GM12878 (cell line): Measurements from ENCODE around the gene C19orf12. TPM values are rescaled to one million over a fixed set of nuclear protein-coding genes. Genes with fewer than 3 reads are reported as not detected.

Source experiments
- ATAC-seq: fragments of 200-7000 bp; cut with Tn5 transposase; 3 replicates; pipeline ENCODE4 v1.9.1; 2020; ENCODE audit warnings: mild to moderate bottlenecking, moderate library complexity
- BruUV-seq: library from RNA; stranded (reverse); fragments of 400-500 nt; replicated peaks from 2 replicates; lab custom pipeline; 2021; lab: Mats Ljungman, UMichigan
- CTCF ChIA-PET: fragments of 300-600 bp; sonication (Branson Sonifier 250); formaldehyde crosslinking; extraction: SDS; loops from one replicate; lab custom pipeline; 2021; ENCODE audit warnings: inconsistent platforms; lab: Yijun Ruan, JAX
- POLR2A ChIA-PET: fragments of 350-600 bp; formaldehyde crosslinking; extraction: SDS; loops from one replicate; lab custom pipeline; 2021; ENCODE audit warnings: inconsistent platforms; lab: Charles Lee
- RAD21 ChIA-PET: fragments of 300-600 bp; sonication (Branson Sonifier 250); formaldehyde crosslinking; loops from one replicate; lab custom pipeline; 2023; ENCODE audit warnings: antibody characterized with exemption; ENCODE audit not compliant: unreplicated experiment; lab: Charles Lee
- SMC1A ChIA-PET: fragments of 300-600 bp; sonication (Branson Sonifier 250); formaldehyde crosslinking; loops from one replicate; lab custom pipeline; 2023; ENCODE audit not compliant: unreplicated experiment, uncharacterized antibody; lab: Charles Lee
- DNase-seq: peaks from one replicate; pipeline ENCODE4 v3.0.0-alpha.2; 2011; ENCODE audit warnings: low read depth, low spot score
- FAIRE-seq: peaks from 3 replicates; lab custom pipeline; 2011; peaks lifted over from hg19 to GRCh38; lab: Jason Lieb, UNC
- H2AFZ ChIP-seq: 2 replicates; pipeline ENCODE4 v1.6.0; 2011; ENCODE audit warnings: low read depth, low read length, control low read depth; ENCODE audit not compliant: control insufficient read depth
- H3K27ac ChIP-seq: 2 replicates; pipeline ENCODE4 v1.5.1; 2011; ENCODE audit warnings: control low read depth; ENCODE audit not compliant: control insufficient read depth, insufficient read depth
- H3K27me3 ChIP-seq, 2 experiments: replicated peaks in 1 of 2; 2 replicates each; pipeline versions ENCODE4 v1.6.0 to v1.6.1; 2011; ENCODE audit warnings: low read length in 1 of 2; ENCODE audit not compliant: control insufficient read depth in 2 of 2, insufficient read depth in 2 of 2
- H3K36me3 ChIP-seq, 2 experiments: 2 replicates each; pipeline ENCODE4 v1.5.1; 2011; ENCODE audit warnings: low read length in 1 of 2; ENCODE audit not compliant: control insufficient read depth in 2 of 2, insufficient read depth in 2 of 2
- H3K4me1 ChIP-seq: 2 replicates; pipeline ENCODE4 v1.6.1; 2011; ENCODE audit warnings: mild to moderate bottlenecking, low read length, moderate library complexity, mixed read lengths; ENCODE audit not compliant: control insufficient read depth, insufficient read depth
- H3K4me2 ChIP-seq: 2 replicates; pipeline ENCODE4 v1.6.0; 2011; ENCODE audit warnings: control low read depth; ENCODE audit not compliant: control insufficient read depth, insufficient read depth
- H3K4me3 ChIP-seq: fragments of 200-600 bp; sonication (generic); 2 replicates; pipeline ENCODE4 v1.5.1; 2016
- H3K79me2 ChIP-seq: 2 replicates; pipeline ENCODE4 v1.6.0; 2011; ENCODE audit warnings: low read length; ENCODE audit not compliant: control insufficient read depth, insufficient read depth
- H3K9ac ChIP-seq: 2 replicates; pipeline ENCODE4 v1.8.0; 2011; ENCODE audit warnings: low read length, control low read depth, mixed read lengths; ENCODE audit not compliant: control insufficient read depth, insufficient read depth
- H3K9me3 ChIP-seq: replicated peaks from 3 replicates; pipeline ENCODE4 v1.5.1; 2011; ENCODE audit warnings: mild to moderate bottlenecking, low read length; ENCODE audit not compliant: control insufficient read depth, insufficient read depth
- H4K20me1 ChIP-seq: 2 replicates; pipeline ENCODE4 v1.6.0; 2011; ENCODE audit not compliant: control insufficient read depth, insufficient read depth
- BHLHE40 ChIP-seq, 2 experiments: fragments of 450-650 bp in 1 of 2; IDR thresholded peaks; 2 replicates each; pipeline ENCODE4 v1.6.1; 2011 to 2017; ENCODE audit warnings: low read depth in 2 of 2, borderline replicate concordance in 1 of 2, improper control_type of control experiment in 1 of 2, low read length in 1 of 2, mild to moderate bottlenecking in 1 of 2
- HCFC1 ChIP-seq: fragments of 150-350 bp; IDR thresholded peaks from 2 replicates; pipeline ENCODE4 v1.6.1; 2014; ENCODE audit warnings: low read length
- JUNB ChIP-seq: IDR thresholded peaks from 2 replicates; pipeline ENCODE4 v1.6.1; 2016; ENCODE audit warnings: antibody characterized with exemption, mild to moderate bottlenecking
- MAX ChIP-seq: IDR thresholded peaks from 2 replicates; pipeline ENCODE4 v1.6.1; 2012; ENCODE audit warnings: low read depth, low read length, improper control_type of control experiment
- MEF2A ChIP-seq: IDR thresholded peaks from 2 replicates; pipeline ENCODE4 v1.6.1; 2011; ENCODE audit warnings: low read depth, mild to moderate bottlenecking, low read length, moderate library complexity; ENCODE audit not compliant: insufficient read depth
- PAX5 ChIP-seq: IDR thresholded peaks from 2 replicates; pipeline ENCODE4 v1.6.1; 2011; ENCODE audit warnings: low read depth, low read length, borderline replicate concordance
- PRDM15 ChIP-seq: fragments of 450-650 bp; formaldehyde crosslinking; IDR thresholded peaks from 2 replicates; pipeline ENCODE4 v1.4.0; 2020; ENCODE audit warnings: mild to moderate bottlenecking, moderate library complexity
- RBBP5 ChIP-seq: fragments of 200-600 bp; sonication (generic); conservative IDR thresholded peaks from 2 replicates; pipeline ENCODE4 v1.6.1; 2016
- RCOR1 ChIP-seq: conservative IDR thresholded peaks from 2 replicates; pipeline ENCODE4 v1.6.1; 2012; ENCODE audit warnings: low read depth, low read length, improper control_type of control experiment
- RFX5 ChIP-seq: IDR thresholded peaks from 2 replicates; pipeline ENCODE4 v1.6.1; 2011; ENCODE audit warnings: low read depth, low read length, improper control_type of control experiment
- SMARCA5 ChIP-seq: fragments of 450-650 bp; IDR thresholded peaks from 2 replicates; pipeline ENCODE4 v1.6.1; 2017; ENCODE audit warnings: mild to moderate bottlenecking
- ZBTB11 ChIP-seq: fragments of 450-650 bp; formaldehyde crosslinking; IDR thresholded peaks from 2 replicates; pipeline ENCODE4 v1.5.0; 2022; ENCODE audit warnings: mild to moderate bottlenecking, missing genetic modification characterization
- ZNF687 ChIP-seq: fragments of 450-650 bp; IDR thresholded peaks from 2 replicates; pipeline ENCODE4 v1.6.1; 2017; ENCODE audit warnings: mild to moderate bottlenecking, moderate library complexity
- WGBS: methylation state at CpG from one replicate; pipeline ENCODE4 v1.1.6; 2016; ENCODE audit warnings: low lambda C conversion rate; ENCODE audit not compliant: insufficient replicate concordance, insufficient coverage; ENCODE audit errors: missing lambda C conversion rate; 5-methylcytosine and 5-hydroxymethylcytosine counted together
- in situ Hi-C: fragments of 300-500 bp; cut with MboI; formaldehyde crosslinking; loops from 9 replicates; pipeline ENCODE4 v1.14.3; 2018; ENCODE audit warnings: mixed read lengths
- intact Hi-C: fragments of 100-400 bp; cut with micrococcal nuclease; formaldehyde crosslinking; loops from one replicate; pipeline ENCODE4 v1.14.2; 2022; ENCODE audit not compliant: unreplicated experiment
- polyA plus RNA-seq, 11 experiments: library from polyadenylated mRNA; depleted of rRNA in 4 of 11; unstranded in 6 of 11; stranded (reverse) in 5 of 11; fragments of >200 nt; fragmentation: Nextera tagmentation in 4 of 11; fragmentation: Illumina TruSeq in 1 of 11; extraction: Ambion mirVana in 4 of 11; extraction: Trizol in 1 of 11; gene quantifications; 1 replicate in 1 of 11; 2 replicates in 10 of 11; pipeline versions ENCODE4 v1.2.1 to v1.2.3, GENCODE V29; 2011 to 2016; ENCODE audit warnings: inconsistent platforms in 2 of 11, missing spikeins in 2 of 11, low read depth in 1 of 11
- total RNA-seq, 4 experiments: library from RNA; depleted of rRNA in 3 of 4; stranded (reverse); fragments of >200 nt in 3 of 4; fragmentation: Illumina TruSeq in 1 of 4; extraction: Trizol in 1 of 4; gene quantifications; 2 replicates each; pipeline versions ENCODE4 v1.2.1 to v1.2.3, GENCODE V29; 2013 to 2021

Gene C19orf12
- total and polyA plus RNA-seq, 10 of the 15 experiments (the other 5 are each of a cell fraction or from before 2014, with no cell fraction given) = 2.3 to 23.5 (median 20.3) TPM

- DNase-seq = no peak
- H3K4me1 ChIP-seq = peaks cover 27% of the 10 kb centered on the region
- H3K4me3 ChIP-seq = no peak overlapping the region
- no peaks in the 10 kb centered on the region for H4K20me1 ChIP-seq
- peaks cover 0 to 16% of the 10 kb centered on the region in 2 experiments; a peak in 2 of 4 replicates for H3K36me3 ChIP-seq
- no peaks in the 10 kb centered on the region for H3K27me3 ChIP-seq
- ATAC-seq = peak; percentile 6; the same call in 1 of the 3 replicates
- H3K79me2 ChIP-seq = no peaks in the 10 kb centered on the region; the same call in none of the 2 replicates
- 51% methylated on average over 7 of the region's 7 CpGs for WGBS
- BruUV-seq = no TSS peak
- in situ Hi-C loops (no loop called here), intact Hi-C loops (no loop called here)
- H3K27ac ChIP-seq = peak overlapping the region; percentile 86
- SMC1A ChIA-PET = interaction anchor here (1.0 to 1.3 kb wide), 3 partner anchors 8 to 13 kb away, joined by 3 to 5 read pairs (median 4); no protein-coding TSS in a partner anchor
- RAD21 ChIA-PET = interaction anchor here (3.1 kb wide), 1 partner anchor 36 kb away, joined by 8 read pairs; no protein-coding TSS in a partner anchor
- no peak for FAIRE-seq
- POLR2A ChIA-PET = no interaction called here
- no peaks in the 10 kb centered on the region for H3K9me3 ChIP-seq
- CTCF ChIA-PET = interaction anchor here (0.5 to 1.8 kb wide), 3 partner anchors 8 to 982 kb away, joined by 3 to 6 read pairs (median 5); partner anchors contain the start of gene PLEKHF1
- peak overlapping the region; percentile 83 for H3K4me2 ChIP-seq
- TF ChIP-seq RCOR1 (no peak), ZBTB11 (CRISPR knock-in tag) (no peak), RBBP5 (no peak), MAX (no peak), SMARCA5 (peak; percentile 39), HCFC1 (no peak), PRDM15 (no peak), PAX5 (0 out of 2 replicates have a peak, but pooled peaks have one; percentile 0), JUNB (no peak), RFX5 (no peak), MEF2A (no peak), ZNF687 (no peak), BHLHE40 (IDR thresholded peaks at IDR 0.05; ENCODE audit: borderline replicate concordance in 1 of 2, low read depth in 2 of 2, low read length in 1 of 2) (no peak)
- H3K9ac ChIP-seq = no peak overlapping the region; the same call in 1 of the 2 replicates
- peak overlapping the region; percentile 80 for H2AFZ ChIP-seq
Measured at GRCh38 chr19:29680937-29681336, 34.1 kb downstream of the C19orf12 start.
